Skeletal muscle satellite cell (primary cell): ENCODE data around the gene TTC16.
"Not testable (repeated sequence)": the region's sequence is repeated elsewhere in the genome, so short reads cannot be mapped to it uniquely, and the experiment has no call there.

ENCODE experiments used
- H3K27me3 ChIP-seq: 2 replicates; pipeline ENCODE4 v1.7.0; 2013; ENCODE audit warnings: low read length; ENCODE audit not compliant: control insufficient read depth, insufficient read depth
- H3K36me3 ChIP-seq: 2 replicates; pipeline ENCODE4 v1.7.0; 2013; ENCODE audit warnings: mild to moderate bottlenecking, control low read depth, low read length; ENCODE audit not compliant: insufficient read depth
- H3K4me1 ChIP-seq: 2 replicates; pipeline ENCODE4 v1.7.0; 2013; ENCODE audit warnings: low read length; ENCODE audit not compliant: control insufficient read depth, insufficient read depth
- H3K4me2 ChIP-seq: 2 replicates; pipeline ENCODE4 v1.7.0; 2013; ENCODE audit warnings: mild to moderate bottlenecking, low read length
- H3K4me3 ChIP-seq: 2 replicates; pipeline ENCODE4 v1.7.0; 2013; ENCODE audit warnings: low read length
- H3K9ac ChIP-seq: 2 replicates; pipeline ENCODE4 v1.7.0; 2013; ENCODE audit warnings: mild to moderate bottlenecking, low read depth, low read length, moderate library complexity
- H3K9me3 ChIP-seq: replicated peaks from 2 replicates; pipeline ENCODE4 v1.7.0; 2013; ENCODE audit warnings: mild to moderate bottlenecking, control low read depth, low read length

The TTC16 gene

DNA sequence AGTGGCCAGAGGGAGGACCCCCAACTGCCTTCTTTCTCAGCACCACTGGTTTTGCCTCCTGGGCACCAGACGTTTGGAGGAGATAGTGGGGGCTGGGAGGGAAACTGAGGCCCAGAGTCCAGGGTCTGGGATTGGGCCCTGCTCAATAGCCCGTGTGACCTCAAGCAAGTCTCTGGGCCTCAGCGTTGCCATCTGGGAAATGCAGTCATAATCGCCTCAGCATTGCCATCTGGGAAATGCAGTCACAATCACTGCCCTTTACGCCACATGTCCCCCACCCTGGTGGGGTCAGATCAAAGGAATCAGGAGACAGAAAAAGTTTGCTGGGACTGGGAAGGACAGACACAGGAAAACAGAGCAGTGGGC, 61.0 kb downstream of the TTC16 start:
- Histone ChIP-seq H3K4me1 (no peaks in the 10 kb centered on the region), H3K36me3 (no peaks in the 10 kb centered on the region), H3K9me3 (no peaks in the 10 kb centered on the region), H3K27me3 (peaks cover 26% of the 10 kb centered on the region), H3K9ac (no peak overlapping the region), H3K4me2 (no peak overlapping the region), H3K4me3 (no peak overlapping the region)

- Histone ChIP-seq H3K27me3 (peaks cover 25% of the 10 kb centered on the region), H3K4me1 (no peaks in the 10 kb centered on the region), H3K9me3 (no peaks in the 10 kb centered on the region), H3K4me3 (no peak overlapping the region), H3K4me2 (no peak overlapping the region), H3K9ac (no peak overlapping the region), H3K36me3 (no peaks in the 10 kb centered on the region)
These were observed 61.6 kb downstream of the TTC16 start for GRCh38 chr9:127777368-127777980.

- Histone ChIP-seq H3K27me3 (peaks cover 18% of the 10 kb centered on the region), H3K4me2 (no peak within 1 kb of the TSS), H3K4me3 (no peak within 1 kb of the TSS), H3K9me3 (no peaks in the 10 kb centered on the region), H3K36me3 (no peaks in the 10 kb centered on the region), H3K9ac (no peak within 1 kb of the TSS), H3K4me1 (no peaks in the 10 kb centered on the region)
These were observed 62.6 kb downstream of the TTC16 start, which contains the start of gene SH2D3C for GRCh38 chr9:127778280-127779135. Gene SH2D3C (minus strand): TSS chr9:127778666. CDS start chr9:127778627, 39 bp downstream.

DNA sequence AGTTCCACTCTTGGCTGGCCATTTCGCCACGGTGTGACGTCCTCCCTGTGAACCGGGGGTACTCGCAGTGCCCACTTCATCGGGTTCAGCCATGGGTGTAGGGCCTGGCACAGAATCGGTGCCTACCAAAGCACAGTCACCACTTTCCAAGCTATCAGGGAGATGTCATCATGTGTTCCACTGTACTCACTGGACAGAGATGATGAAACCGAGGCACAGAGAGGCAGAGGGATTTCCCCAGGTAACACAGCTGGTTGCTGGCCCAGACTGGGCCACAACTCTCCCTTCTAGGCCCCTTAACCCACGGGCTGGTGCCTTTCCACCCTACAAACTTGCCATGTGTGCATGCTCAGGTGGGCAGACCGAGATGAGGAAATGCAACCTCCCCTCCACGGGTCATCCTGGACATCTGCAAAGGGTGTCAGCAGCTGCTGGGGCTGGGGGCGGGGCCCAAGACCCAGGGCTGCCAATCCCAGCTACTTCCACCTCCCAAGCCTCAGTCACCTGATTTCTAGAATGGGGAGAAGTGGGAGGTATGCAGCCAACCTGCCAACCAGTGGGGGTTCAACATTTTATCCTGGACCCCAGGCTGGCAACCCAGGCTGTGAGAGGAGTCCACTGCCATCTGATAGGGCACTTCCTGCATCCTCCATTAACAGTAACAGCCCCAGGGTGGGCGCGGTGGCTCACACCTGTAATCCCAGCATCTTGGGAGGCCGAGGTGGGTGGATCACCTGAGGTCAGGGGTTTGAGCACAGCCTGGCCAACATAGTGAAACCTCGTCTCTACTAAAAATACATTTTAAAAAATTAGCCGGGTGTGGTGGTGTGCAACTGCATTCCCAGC, 63.5 kb downstream of the TTC16 start:
- H3K4me1 ChIP-seq, result no peaks in the 10 kb centered on the region
- H3K27me3 ChIP-seq, result peaks cover 14% of the 10 kb centered on the region
- no peaks in the 10 kb centered on the region for H3K36me3 ChIP-seq
- H3K4me2 ChIP-seq, result no peak overlapping the region
- no peaks in the 10 kb centered on the region for H3K9me3 ChIP-seq
- H3K4me3 ChIP-seq, result no peak overlapping the region
- H3K9ac ChIP-seq, result no peak overlapping the region

- Histone ChIP-seq H3K9ac (no peak overlapping the region), H3K36me3 (no peaks in the 10 kb centered on the region), H3K4me3 (no peak overlapping the region), H3K9me3 (no peaks in the 10 kb centered on the region), H3K27me3 (peaks cover 12% of the 10 kb centered on the region), H3K4me2 (no peak overlapping the region), H3K4me1 (peaks cover 3% of the 10 kb centered on the region)
These were observed 64.4 kb downstream of the TTC16 start for GRCh38 chr9:127780126-127780885.

GRCh38 chr9:127780909-127781308, 65.0 kb downstream of the TTC16 start:
- peaks cover 12% of the 10 kb centered on the region for H3K27me3 ChIP-seq
- not testable (repeated sequence) for H3K36me3 ChIP-seq, H3K9me3 ChIP-seq, H3K4me1 ChIP-seq, H3K4me2 ChIP-seq, H3K4me3 ChIP-seq, H3K9ac ChIP-seq
